Esophagus mucosa (tissue), 1 donor: ENCODE results near the gene PPM1J. TPM values are rescaled to one million over a fixed set of nuclear protein-coding genes. Genes with fewer than 3 reads are reported as not detected.

Experiments used
- ATAC-seq: fragments of 200-7000 bp; cut with Tn5 transposase; one replicate; pipeline ENCODE4 v1.9.1; 2020
- total RNA-seq: library from RNA; stranded (reverse); gene quantifications from one replicate; pipeline ENCODE4 v1.2.4, GENCODE V29; 2023
- donor health status: DM: yes; HTN: yes; CAD: no.

PPM1J gene
- total RNA-seq, 1 donor from 2014 or later, result 2.1 TPM

- peak; percentile 96 for ATAC-seq
These were observed 27.8 kb downstream of the PPM1J start for GRCh38 chr1:112687361-112687760.

DNA sequence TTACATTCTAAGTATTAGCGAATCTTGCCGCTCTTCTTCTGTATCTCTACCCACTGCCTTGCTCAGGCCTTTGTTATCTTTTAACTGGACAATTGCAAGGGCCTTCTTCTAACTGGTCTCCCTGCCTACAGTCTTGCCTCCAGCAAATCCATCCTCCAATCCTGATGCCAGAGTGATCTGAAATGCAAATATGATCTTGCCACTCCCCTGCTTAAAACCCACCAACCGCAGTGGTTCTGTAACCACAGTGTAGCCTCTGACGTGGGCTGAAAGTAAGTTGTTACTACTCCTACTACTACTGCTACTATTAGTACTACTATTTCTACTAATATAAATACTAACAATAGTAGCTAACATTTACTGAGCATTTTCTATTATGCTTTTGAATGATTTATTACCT, 28.3 kb downstream of the PPM1J start:
- no peak for ATAC-seq

GRCh38 chr1:112686417-112686816, 28.7 kb downstream of the PPM1J start:
- ATAC-seq, result no peak

GRCh38 chr1:112685913-112686312, 29.2 kb downstream of the PPM1J start:
- no peak for ATAC-seq

DNA sequence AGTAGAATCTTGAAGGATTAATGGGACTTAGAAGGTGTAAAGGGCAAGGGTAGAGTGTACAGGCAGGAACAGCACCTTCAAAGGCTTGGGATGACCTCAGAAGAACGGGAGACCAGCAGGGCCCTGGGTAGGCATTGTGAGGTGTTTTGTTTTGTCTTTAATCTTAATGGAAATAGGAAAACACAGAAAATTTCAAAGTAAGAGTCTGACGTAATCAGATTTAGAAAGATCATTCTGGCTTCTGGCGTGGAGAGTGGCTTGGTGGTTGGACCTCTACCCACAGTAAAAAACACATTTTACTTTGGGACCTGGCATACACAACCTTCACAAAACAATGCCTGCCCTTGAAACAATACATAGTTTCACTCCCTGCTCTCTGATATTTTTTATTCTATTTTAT, 36.5 kb downstream of the PPM1J start:
- no peak for ATAC-seq

DNA sequence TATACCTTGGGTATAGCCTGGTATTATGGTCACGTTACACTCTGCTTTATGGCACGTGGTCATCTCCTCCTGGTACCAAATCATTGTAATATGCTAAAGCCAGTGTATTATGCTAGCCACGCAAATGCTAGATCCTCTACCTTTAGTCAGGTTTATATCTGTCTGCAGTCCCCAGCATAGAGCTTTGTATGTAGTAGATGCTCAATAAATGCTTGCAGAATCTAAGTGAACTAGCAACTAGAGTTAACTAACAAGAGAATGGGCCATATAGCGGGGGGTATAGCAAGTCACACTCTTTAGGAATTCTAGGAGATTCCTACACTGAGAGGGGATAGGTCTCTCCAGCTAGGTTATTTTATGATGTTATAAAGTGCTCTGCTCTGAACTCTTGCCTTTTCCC, 37.6 kb downstream of the PPM1J start:
- ATAC-seq, result no peak

DNA sequence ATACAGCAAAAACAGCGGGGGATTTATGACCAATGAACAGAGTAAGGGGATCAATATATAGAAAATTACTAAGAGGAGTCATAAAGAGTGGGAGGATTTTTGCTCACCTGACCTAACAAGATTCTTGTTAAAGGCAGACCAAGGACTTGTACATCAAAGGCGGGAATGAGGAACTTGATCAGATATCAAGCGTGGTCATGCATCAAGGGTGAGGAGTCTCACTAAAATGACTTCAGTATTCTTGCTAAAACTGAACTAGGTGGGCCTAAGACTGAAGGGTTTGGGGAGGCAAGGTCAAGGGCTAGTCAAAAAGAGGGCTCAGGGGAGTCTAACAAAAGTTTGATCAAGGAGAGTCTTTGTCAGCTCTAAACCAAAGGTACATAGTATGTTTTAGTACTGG, 38.6 kb downstream of the PPM1J start:
- ATAC-seq, result no peak

- no peak for ATAC-seq
These were observed 39.3 kb downstream of the PPM1J start for GRCh38 chr1:112675728-112676381.

- peak; percentile 59 for ATAC-seq
These were observed 40.0 kb downstream of the PPM1J start for GRCh38 chr1:112674986-112675727.

GRCh38 chr1:112674440-112674985, 40.6 kb downstream of the PPM1J start, which contains the start of gene MOV10:
TSS of gene MOV10 (plus strand) at chr1:112674659. CDS start at chr1:112674913, 254 bp downstream.
- peak; percentile 68 for ATAC-seq

GRCh38 chr1:112673592-112674439, 41.3 kb downstream of the PPM1J start:
- peak; percentile 36 for ATAC-seq

GRCh38 chr1:112672842-112673241, 42.3 kb downstream of the PPM1J start:
- no peak for ATAC-seq

- ATAC-seq, result no peak
These were observed 43.1 kb downstream of the PPM1J start for GRCh38 chr1:112672009-112672408.

DNA sequence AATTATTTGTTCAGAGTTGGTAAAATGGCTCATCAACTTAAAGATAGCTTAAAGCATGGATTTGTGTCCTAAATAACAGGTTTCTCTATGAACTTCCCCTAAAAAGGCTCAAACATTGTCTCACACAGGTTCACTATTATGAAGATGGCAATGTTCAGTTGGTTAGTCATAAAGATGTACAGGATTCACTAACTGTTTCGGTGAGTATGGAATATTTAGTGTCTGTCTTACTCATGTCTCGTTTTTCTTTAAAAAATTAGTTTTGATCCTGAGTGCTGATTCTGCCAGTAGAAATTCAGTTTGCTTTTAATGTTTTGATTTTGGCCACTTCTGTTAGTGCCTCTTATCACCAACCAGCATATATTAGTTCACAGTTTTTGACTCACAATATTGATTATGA, 48.2 kb downstream of the PPM1J start:
- no peak for ATAC-seq

DNA sequence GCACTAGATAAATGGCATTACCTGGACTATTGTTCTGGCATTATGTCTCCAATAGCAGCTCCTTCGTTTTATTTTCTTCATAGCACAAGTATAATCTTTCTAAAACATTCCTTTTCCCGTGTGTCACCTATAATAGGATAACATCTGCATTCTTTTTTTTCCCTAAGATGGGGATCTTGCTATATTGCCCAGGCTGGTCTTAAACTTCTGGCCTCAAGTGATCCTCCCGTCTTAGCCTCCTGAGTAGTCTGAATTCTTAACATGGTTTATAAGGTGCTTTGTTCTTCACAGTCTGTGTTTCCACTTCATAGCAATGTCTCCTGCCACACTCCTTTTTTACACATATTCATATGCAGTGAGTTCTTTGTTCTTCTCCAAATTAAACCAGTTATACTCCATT, 49.3 kb downstream of the PPM1J start:
- ATAC-seq, result no peak

Other genes with a start within 250 kb of the PPM1J start
- gene WNT2B, start 206.4 kb downstream of the PPM1J start, total RNA-seq, result 4.4 TPM
- 13.1 TPM for gene ST7L, start 96.2 kb downstream of the PPM1J start, total RNA-seq
- gene CAPZA1, start 95.5 kb downstream of the PPM1J start, total RNA-seq, result 142 TPM
- gene MOV10, start 40.7 kb downstream of the PPM1J start, total RNA-seq, result 50.2 TPM
- 69.5 TPM for gene RHOC, start 8.2 kb downstream of the PPM1J start, total RNA-seq
- 54.8 TPM for gene SLC16A1, start 240.9 kb upstream of the PPM1J start, total RNA-seq